Measurements from ENCODE around the gene BCAS3. TPM values are rescaled to one million over a fixed set of nuclear protein-coding genes. Genes with fewer than 3 reads are reported as not detected.

BCAS3 gene
- total RNA-seq, 4 donors from 2014 or later, result 13.0 to 27.8 (median 20.7) TPM

- Histone ChIP-seq H3K27me3 (no peaks in the 10 kb centered on the region), H3K4me1 (no peaks in the 10 kb centered on the region), H3K4me3 (no peak overlapping the region), H3K27ac (no peak overlapping the region), H3K9me3 (no peaks in the 10 kb centered on the region), H3K36me3 (peaks cover 0 to 9% (median 0%) of the 10 kb centered on the region in 3 donors)
- no peak for DNase-seq
- TF ChIP-seq POLR2A (IDR thresholded peaks at IDR 0.05), result no peak
- TF ChIP-seq CTCF (IDR thresholded peaks at IDR 0.05), result no peak
- WGBS, 2 donors, result 80 to 85% methylated on average over 5 of the region's 27 CpGs
- intact Hi-C loops (cut with DNase I), result no loop called here
These were observed 690.6 kb downstream of the BCAS3 start for GRCh38 chr17:61368049-61368831.

- WGBS, 2 donors, result 93 to 100% methylated on average over 4 to 6 of the region's 7 CpGs
- no peak overlapping the region for H3K27ac ChIP-seq
- H3K9me3 ChIP-seq, result no peaks in the 10 kb centered on the region
- no peaks in the 10 kb centered on the region for H3K4me1 ChIP-seq
- peaks cover 0 to 9% (median 0%) of the 10 kb centered on the region in 3 donors for H3K36me3 ChIP-seq
- no peaks in the 10 kb centered on the region for H3K27me3 ChIP-seq
- no peak for DNase-seq
- no peak for TF ChIP-seq POLR2A (IDR thresholded peaks at IDR 0.05)
- no peak for TF ChIP-seq CTCF (IDR thresholded peaks at IDR 0.05)
- intact Hi-C loops (cut with DNase I), result no loop called here
- no peak overlapping the region for H3K4me3 ChIP-seq
These were observed 691.3 kb downstream of the BCAS3 start for GRCh38 chr17:61368832-61369450.

GRCh38 chr17:61369751-61370150 is 692.1 kb downstream of the BCAS3 start:
- no peak for DNase-seq
- Histone ChIP-seq H3K4me1 (no peaks in the 10 kb centered on the region), H3K27ac (no peak overlapping the region), H3K9me3 (no peaks in the 10 kb centered on the region), H3K4me3 (no peak overlapping the region), H3K36me3 (peaks cover 0 to 9% (median 0%) of the 10 kb centered on the region in 3 donors), H3K27me3 (no peaks in the 10 kb centered on the region)
- intact Hi-C loops (cut with DNase I), result no loop called here
- WGBS, 2 donors, result 90 to 92% methylated on average over 5 to 7 of the region's 10 CpGs
- TF ChIP-seq POLR2A (IDR thresholded peaks at IDR 0.05), result no peak

GRCh38 chr17:61371179-61371578 is 693.5 kb downstream of the BCAS3 start:
- Histone ChIP-seq H3K36me3 (peaks cover 0 to 9% (median 0%) of the 10 kb centered on the region in 3 donors), H3K4me3 (no peak overlapping the region), H3K27ac (no peak overlapping the region), H3K9me3 (no peaks in the 10 kb centered on the region), H3K4me1 (no peaks in the 10 kb centered on the region), H3K27me3 (no peaks in the 10 kb centered on the region)
- intact Hi-C loops (cut with DNase I), result no loop called here
- TF ChIP-seq POLR2A (IDR thresholded peaks at IDR 0.05) (no peak), CTCF (IDR thresholded peaks at IDR 0.05) (no peak)
- 71 to 78% methylated on average over 1 of the region's 1 CpG for WGBS, 2 donors
- no peak for DNase-seq

GRCh38 chr17:61371606-61372005 is 694.0 kb downstream of the BCAS3 start:
- intact Hi-C loops (cut with DNase I), result no loop called here
- Histone ChIP-seq H3K36me3 (peaks cover 0 to 9% (median 0%) of the 10 kb centered on the region in 3 donors), H3K9me3 (no peaks in the 10 kb centered on the region), H3K4me1 (no peaks in the 10 kb centered on the region), H3K27ac (no peak overlapping the region), H3K4me3 (no peak overlapping the region), H3K27me3 (no peaks in the 10 kb centered on the region)
- TF ChIP-seq CTCF (IDR thresholded peaks at IDR 0.05) (no peak), POLR2A (IDR thresholded peaks at IDR 0.05) (no peak)
- no peak for DNase-seq
- 91 to 93% methylated on average over 8 of the region's 8 CpGs for WGBS, 2 donors
